Right lobe of liver (tissue), 6 donors: Measurements from ENCODE around the gene ESRP2. TPM values are rescaled to one million over a fixed set of nuclear protein-coding genes. Genes with fewer than 3 reads are reported as not detected.

Experiments used
- ATAC-seq, 4 donors: fragments of 200-7000 bp; cut with Tn5 transposase; one replicate each; pipeline ENCODE4 v1.9.1; 2020; ENCODE audit warnings: mild to moderate bottlenecking in 4 of 4, moderate library complexity in 4 of 4
- DNase-seq, 3 donors: peaks; one replicate each; pipeline ENCODE4 v3.0.0-alpha.2; 2020
- H3K27ac ChIP-seq, 3 donors: fragments of 200-600 bp; one replicate each; pipeline ENCODE4 v1.8.0; 2022
- H3K27me3 ChIP-seq, 2 donors: fragments of 200-600 bp; one replicate each; pipeline ENCODE4 v1.8.0; 2022
- H3K36me3 ChIP-seq, 4 donors: fragments of 200-600 bp; sonication (generic) in 1 of 4; one replicate each; pipeline versions ENCODE4 v1.5.1 to v1.8.0; 2017 to 2022; ENCODE audit warnings: control low read depth in 1 of 4
- H3K4me1 ChIP-seq, 4 donors: fragments of 200-600 bp; sonication (generic) in 1 of 4; one replicate each; pipeline versions ENCODE4 v1.5.1 to v1.8.0; 2017 to 2022; ENCODE audit warnings: control low read depth in 1 of 4
- H3K4me3 ChIP-seq, 3 donors: fragments of 200-600 bp; one replicate each; pipeline ENCODE4 v1.8.0; 2022
- H3K9me3 ChIP-seq, 4 donors: fragments of 200-600 bp; sonication (generic) in 1 of 4; one replicate each; pipeline versions ENCODE4 v1.5.1 to v1.8.0; 2017 to 2022; ENCODE audit warnings: control low read depth in 1 of 4
- CTCF ChIP-seq, 4 donors: fragments of 200-600 bp in 3 of 4; fragments of 450-650 bp in 1 of 4; IDR thresholded peaks; one replicate each; pipeline versions ENCODE4 v1.5.1 to v1.8.0; 2016 to 2022; ENCODE audit warnings: antibody characterized with exemption in 4 of 4, mild to moderate bottlenecking in 2 of 4
- POLR2A ChIP-seq: fragments of 450-650 bp; IDR thresholded peaks from one replicate; pipeline ENCODE4 v1.6.1; 2017; ENCODE audit warnings: antibody characterized with exemption, mild to moderate bottlenecking
- WGBS: methylation state at CpG from one replicate; pipeline ENCODE4 v1.1.6; 2018; ENCODE audit warnings: low coverage, low lambda C conversion rate; ENCODE audit not compliant: insufficient coverage; ENCODE audit errors: missing lambda C conversion rate; 5-methylcytosine and 5-hydroxymethylcytosine counted together
- intact Hi-C, 2 donors: fragments of 100-400 bp; cut with DNase I; formaldehyde crosslinking; loops; one replicate each; pipeline versions ENCODE4 v1.11.2 to v1.14.1; 2022
- total RNA-seq, 6 experiments: library from RNA; depleted of rRNA in 2 of 6; stranded (reverse); fragments of >200 nt in 2 of 6; fragmentation: NEBNext Ultra II Directional in 3 of 6; extraction: Animal tissue kit (Norgen Biotek cat#: 25700) in 3 of 6; gene quantifications; one replicate each; pipeline versions ENCODE4 v1.1.0 to v1.2.4, GENCODE V29; 2016 to 2023
- donor health status: DM: no; HTN: yes; CAD: no.
- donor health status: DM: no; HTN: no; CAD: no.
- donor health status: DM: no; HTN: no; CAD: no.
- donor health status: DM: no; HTN: yes; CAD: no.
- donor health status: DM: no; HTN: yes; CAD: no.

The ESRP2 gene
- total RNA-seq, 6 experiments from 2014 or later: 44.8 to 102 (median 57.9) TPM

DNA sequence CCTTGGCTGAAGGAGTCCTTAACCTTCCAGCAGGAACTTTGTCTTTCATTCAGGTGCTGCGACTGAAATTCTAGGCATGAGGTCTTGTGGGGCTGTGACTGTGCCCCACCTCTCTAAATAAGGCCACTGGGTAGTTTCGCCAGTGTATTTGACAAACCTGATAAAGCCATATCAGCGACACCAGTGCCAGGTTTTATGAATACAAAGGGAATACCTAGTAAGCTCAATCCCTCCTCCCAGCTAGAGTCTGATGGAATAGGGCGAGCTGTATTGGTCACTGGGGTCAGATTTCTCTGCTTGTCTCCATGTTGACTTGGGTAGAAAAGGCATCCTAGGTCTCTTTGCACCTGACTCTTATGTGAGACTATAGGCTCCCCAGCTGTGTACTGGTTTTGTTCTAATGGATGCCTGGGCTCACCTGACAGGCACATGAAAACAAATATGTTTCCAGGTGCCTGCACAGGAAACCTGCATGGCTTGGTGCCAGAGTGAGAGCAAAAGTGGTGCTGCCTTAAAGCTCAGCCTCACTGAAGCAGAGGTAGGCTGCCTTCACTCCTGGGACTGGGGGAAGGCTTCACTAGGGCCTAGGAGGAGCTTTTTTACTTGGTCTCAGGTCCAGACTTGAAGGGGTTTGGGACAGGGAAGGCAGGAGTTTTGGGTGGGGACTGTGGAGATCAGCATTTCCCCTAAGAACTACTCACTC is 36.7 kb upstream of the ESRP2 start:
- no peaks in the 10 kb centered on the region for H3K27me3 ChIP-seq
- H3K4me1 ChIP-seq: no peaks in the 10 kb centered on the region
- H3K9me3 ChIP-seq: no peaks in the 10 kb centered on the region
- no peak overlapping the region for H3K27ac ChIP-seq
- no peak overlapping the region for H3K4me3 ChIP-seq
- intact Hi-C loops: no loop called here
- H3K36me3 ChIP-seq: no peaks in the 10 kb centered on the region
- TF ChIP-seq POLR2A (no peak), CTCF (IDR thresholded peaks at IDR 0.05) (no peak)
- WGBS: 83% methylated on average over 4 of the region's 4 CpGs
- no peak for DNase-seq
- no peak for ATAC-seq

DNA sequence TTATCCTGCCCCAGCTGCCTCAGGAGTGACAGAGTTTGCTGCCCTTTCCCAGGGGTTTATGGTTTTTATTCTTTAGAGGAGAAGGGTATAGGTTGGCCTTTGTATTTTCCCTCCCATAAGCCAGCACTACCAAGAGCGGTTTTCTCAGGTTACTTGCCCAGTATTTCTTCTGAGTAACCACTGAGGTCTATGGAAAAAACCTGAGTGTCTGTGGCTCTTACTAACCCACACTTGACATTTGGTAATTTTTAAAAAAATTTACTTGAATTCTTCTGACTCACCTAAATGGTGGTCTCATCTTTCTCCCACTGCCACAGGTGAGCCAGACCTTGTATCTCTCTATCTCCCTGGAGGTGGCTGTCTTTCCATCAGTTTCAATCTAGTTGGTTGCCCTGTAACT is 34.4 kb upstream of the ESRP2 start:
- ATAC-seq (no peak), DNase-seq (no peak)
- no peaks in the 10 kb centered on the region for H3K9me3 ChIP-seq
- H3K36me3 ChIP-seq: no peaks in the 10 kb centered on the region
- WGBS: 38% methylated on average over 1 of the region's 1 CpG
- TF ChIP-seq POLR2A (no peak), CTCF (IDR thresholded peaks at IDR 0.05) (no peak)
- H3K27me3 ChIP-seq: no peaks in the 10 kb centered on the region
- peaks cover 0 to 4% (median 0%) of the 10 kb centered on the region in 4 donors for H3K4me1 ChIP-seq
- intact Hi-C loops: no loop called here
- H3K27ac ChIP-seq: no peak overlapping the region
- H3K4me3 ChIP-seq: no peak overlapping the region

DNA sequence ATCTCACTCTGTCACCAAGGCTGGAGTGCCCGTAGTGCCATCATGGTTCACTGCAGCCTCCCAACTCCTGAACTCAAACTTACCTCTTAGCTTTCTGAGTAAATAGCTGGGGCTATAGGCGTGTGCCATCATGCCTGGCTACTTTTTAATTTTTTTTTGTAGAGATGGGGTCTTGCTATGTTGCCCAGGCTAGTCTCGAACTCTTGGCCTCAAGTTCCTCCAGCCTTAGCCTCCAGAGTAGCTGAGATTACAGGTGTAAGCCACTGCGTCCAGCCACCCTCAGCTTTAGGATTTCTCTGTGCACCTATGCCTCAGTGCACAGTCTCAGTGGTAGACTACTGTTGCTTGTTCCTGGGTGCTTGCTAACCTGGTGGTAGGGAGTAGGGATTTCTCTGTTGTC is 33.9 kb upstream of the ESRP2 start:
- 75% methylated on average over 3 of the region's 4 CpGs for WGBS
- DNase-seq: no peak
- Histone ChIP-seq H3K4me3 (no peak overlapping the region), H3K36me3 (no peaks in the 10 kb centered on the region), H3K27ac (no peak overlapping the region), H3K9me3 (no peaks in the 10 kb centered on the region), H3K4me1 (peaks cover 0 to 10% (median 0%) of the 10 kb centered on the region in 4 donors), H3K27me3 (no peaks in the 10 kb centered on the region)
- no peak for TF ChIP-seq CTCF (IDR thresholded peaks at IDR 0.05)
- no peak for TF ChIP-seq POLR2A
- no peak for ATAC-seq
- intact Hi-C loops: no loop called here

- ATAC-seq (no peak), DNase-seq (no peak)
- Histone ChIP-seq H3K36me3 (no peaks in the 10 kb centered on the region), H3K4me3 (no peak overlapping the region), H3K9me3 (no peaks in the 10 kb centered on the region), H3K4me1 (peaks cover 0 to 18% (median 0%) of the 10 kb centered on the region in 4 donors), H3K27ac (no peak overlapping the region), H3K27me3 (no peaks in the 10 kb centered on the region)
- intact Hi-C loops: no loop called here
- 57% methylated on average over 5 of the region's 6 CpGs for WGBS
- no peak for TF ChIP-seq CTCF (IDR thresholded peaks at IDR 0.05)
- TF ChIP-seq POLR2A: no peak
Observed at GRCh38 chr16:68267612-68268405, 31.9 kb upstream of the ESRP2 start.
